Thyroid gland (tissue), 4 donors: ENCODE results near the gene USF1. TPM values are rescaled to one million over a fixed set of nuclear protein-coding genes. Genes with fewer than 3 reads are reported as not detected.

Source experiments
- DNase-seq, 2 donors: peaks; one replicate each; pipeline ENCODE4 v3.0.0-alpha.2; 2019
- H3K27ac ChIP-seq, 3 donors: fragments of 200-600 bp; sonication (generic); 1 replicate in 2 of 3; 2 replicates in 1 of 3; pipeline ENCODE4 v1.5.1; 2016 to 2019; ENCODE audit warnings: mild to moderate bottlenecking in 1 of 3, moderate library complexity in 1 of 3
- H3K27me3 ChIP-seq: fragments of 200-600 bp; sonication (generic); one replicate; pipeline ENCODE4 v1.5.1; 2019
- H3K36me3 ChIP-seq, 2 donors: fragments of 200-600 bp; sonication (generic); one replicate each; pipeline ENCODE4 v1.5.1; 2016 to 2019
- H3K4me1 ChIP-seq, 2 donors: fragments of 200-600 bp; sonication (generic); one replicate each; pipeline ENCODE4 v1.5.1; 2017 to 2019
- H3K4me3 ChIP-seq, 3 donors: fragments of 200-600 bp; sonication (generic); replicated peaks in 1 of 3; 1 replicate in 2 of 3; 2 replicates in 1 of 3; pipeline ENCODE4 v1.5.1; 2016; ENCODE audit warnings: mild to moderate bottlenecking in 1 of 3
- H3K9me3 ChIP-seq: fragments of 200-600 bp; sonication (generic); one replicate; pipeline ENCODE4 v1.5.1; 2017
- CTCF ChIP-seq, 6 experiments: fragments of 200-600 bp in 3 of 6; fragments of 450-650 bp in 3 of 6; sonication (generic) in 3 of 6; IDR thresholded peaks; one replicate each; pipeline ENCODE4 v1.5.1; 2016 to 2019; ENCODE audit warnings: antibody characterized with exemption in 6 of 6, mild to moderate bottlenecking in 2 of 6, inconsistent platforms in 1 of 6, moderate library complexity in 1 of 6
- POLR2A ChIP-seq, 2 donors: fragments of 450-650 bp; IDR thresholded peaks; one replicate each; pipeline ENCODE4 v1.6.1; 2017; ENCODE audit warnings: antibody characterized with exemption in 2 of 2, mild to moderate bottlenecking in 2 of 2, moderate library complexity in 1 of 2
- WGBS, 2 donors: methylation state at CpG; one replicate each; pipeline ENCODE4 v1.1.5; 2017; 5-methylcytosine and 5-hydroxymethylcytosine counted together
- intact Hi-C: fragments of 100-400 bp; cut with DNase I; formaldehyde crosslinking; loops from one replicate; pipeline ENCODE4 v1.15.1; 2023
- total RNA-seq, 4 donors: library from RNA; depleted of rRNA; stranded (reverse); fragments of >200 nt; gene quantifications; one replicate each; pipeline ENCODE4 v1.2.3, GENCODE V29; 2016

Gene USF1
- total RNA-seq, 4 donors from 2014 or later: 56.0 to 71.0 (median 70.3) TPM

- no peak for TF ChIP-seq CTCF (IDR thresholded peaks at IDR 0.05)
- TF ChIP-seq POLR2A (IDR thresholded peaks at IDR 0.05): no peak
- Histone ChIP-seq H3K4me3 (no peak overlapping the region), H3K4me1 (peaks cover 4 to 8% of the 10 kb centered on the region in 2 donors), H3K9me3 (no peaks in the 10 kb centered on the region), H3K27ac (no peak overlapping the region), H3K27me3 (no peaks in the 10 kb centered on the region), H3K36me3 (no peaks in the 10 kb centered on the region)
- DNase-seq: no peak
- intact Hi-C loops: loop anchor here (10.0 kb wide), 2 partner anchors 47 to 257 kb away; partner anchors contain the start of gene USF1
- WGBS, 2 donors: 90 to 92% methylated on average over 7 of the region's 7 CpGs
Measured at GRCh38 chr1:161091796-161092507, 46.2 kb upstream of the USF1 start.

GRCh38 chr1:161091093-161091492, 45.3 kb upstream of the USF1 start:
- H3K4me1 ChIP-seq: peaks cover 4 to 8% of the 10 kb centered on the region in 2 donors
- no peaks in the 10 kb centered on the region for H3K27me3 ChIP-seq
- H3K36me3 ChIP-seq: no peaks in the 10 kb centered on the region
- no peak overlapping the region for H3K4me3 ChIP-seq
- no peaks in the 10 kb centered on the region for H3K9me3 ChIP-seq
- DNase-seq: no peak
- 85 to 86% methylated on average over 5 of the region's 5 CpGs for WGBS, 2 donors
- no peak overlapping the region for H3K27ac ChIP-seq
- TF ChIP-seq POLR2A (IDR thresholded peaks at IDR 0.05) (no peak), CTCF (IDR thresholded peaks at IDR 0.05) (no peak)
- intact Hi-C loops: loop anchor here (10.0 kb wide), 2 partner anchors 46 to 256 kb away; partner anchors contain the start of gene USF1

GRCh38 chr1:161090617-161091016, 44.8 kb upstream of the USF1 start:
- WGBS, 2 donors: 89 to 91% methylated on average over 3 of the region's 3 CpGs
- Histone ChIP-seq H3K4me3 (no peak overlapping the region), H3K4me1 (peaks cover 4 to 8% of the 10 kb centered on the region in 2 donors), H3K36me3 (no peaks in the 10 kb centered on the region), H3K9me3 (no peaks in the 10 kb centered on the region), H3K27ac (no peak overlapping the region), H3K27me3 (no peaks in the 10 kb centered on the region)
- intact Hi-C loops: loop anchor here (10.0 kb wide), 2 partner anchors 46 to 256 kb away; partner anchors contain the start of gene USF1
- TF ChIP-seq POLR2A (IDR thresholded peaks at IDR 0.05) (no peak), CTCF (IDR thresholded peaks at IDR 0.05) (no peak)
- no peak for DNase-seq

- Histone ChIP-seq H3K9me3 (no peaks in the 10 kb centered on the region), H3K4me3 (no peak overlapping the region), H3K36me3 (no peaks in the 10 kb centered on the region), H3K4me1 (peaks cover 4 to 8% of the 10 kb centered on the region in 2 donors), H3K27me3 (no peaks in the 10 kb centered on the region), H3K27ac (no peak overlapping the region)
- DNase-seq: no peak
- intact Hi-C loops: loop anchor here (10.0 kb wide), 2 partner anchors 45 to 255 kb away; partner anchors contain the start of gene USF1
- 92 to 94% methylated on average over 5 of the region's 5 CpGs for WGBS, 2 donors
- no peak for TF ChIP-seq CTCF (IDR thresholded peaks at IDR 0.05)
- TF ChIP-seq POLR2A (IDR thresholded peaks at IDR 0.05): no peak
Measured at GRCh38 chr1:161089938-161090337, 44.2 kb upstream of the USF1 start.

GRCh38 chr1:161089251-161089924, 43.6 kb upstream of the USF1 start, which contains the start of gene NECTIN4:
TSS of gene NECTIN4 (minus strand) at chr1:161089558. CDS start at chr1:161089296, 262 bp downstream.
- Histone ChIP-seq H3K36me3 (no peaks in the 10 kb centered on the region), H3K9me3 (no peaks in the 10 kb centered on the region), H3K27ac (no peak within 1 kb of the TSS), H3K4me1 (peaks cover 4 to 8% of the 10 kb centered on the region in 2 donors), H3K4me3 (no peak within 1 kb of the TSS), H3K27me3 (no peaks in the 10 kb centered on the region)
- no peak for TF ChIP-seq CTCF (IDR thresholded peaks at IDR 0.05)
- TF ChIP-seq POLR2A (IDR thresholded peaks at IDR 0.05): no peak
- WGBS, 2 donors: 50 to 52% methylated on average over 9 to 21 of the region's 22 CpGs
- peak; percentile 71 to 77 for DNase-seq
- intact Hi-C loops: no loop called here
